Naive thymus-derived CD8-positive, alpha-beta T cell (primary cell): ENCODE data around the gene PLCG1. TPM values are rescaled to one million over a fixed set of nuclear protein-coding genes. Genes with fewer than 3 reads are reported as not detected.

Experiments used
- ATAC-seq, 2 donors: fragments of 150-1000 bp; cut with Tn5 transposase in 1 of 2; sonication (Bioruptor Pico), chemical (Tn5 transposase) in 1 of 2; 1 replicate in 1 of 2; 2 replicates in 1 of 2; pipeline ENCODE4 v1.10.0; 2021; ENCODE audit warnings: mild to moderate bottlenecking in 2 of 2, moderate library complexity in 2 of 2
- POLR2A ChIA-PET: fragments of 350-600 bp; sonication (Branson Sonifier 250); formaldehyde crosslinking; loops from one replicate; lab custom pipeline; 2021; ENCODE audit warnings: antibody characterized with exemption; lab: Charles Lee
- DNase-seq, 10 donors: peaks; one replicate each; pipeline versions ENCODE4 v3.0.0 to v3.0.0-alpha.2; 2020 to 2022
- H3K27ac Mint-ChIP-seq, 10 donors: one replicate each; pipeline ENCODE4 v1.8.0; 2020 to 2022; ENCODE audit warnings: mild to moderate bottlenecking in 10 of 10, mixed read lengths in 10 of 10, moderate library complexity in 4 of 10, inconsistent platforms in 1 of 10
- H3K27me3 Mint-ChIP-seq, 5 donors: one replicate each; pipeline ENCODE4 v1.8.0; 2021 to 2022; ENCODE audit warnings: mixed read lengths in 5 of 5
- H3K36me3 Mint-ChIP-seq, 3 donors: one replicate each; pipeline ENCODE4 v1.8.0; 2020 to 2022; ENCODE audit warnings: mixed read lengths in 3 of 3, mild to moderate bottlenecking in 2 of 3, inconsistent platforms in 1 of 3
- H3K4me1 Mint-ChIP-seq, 4 donors: one replicate each; pipeline ENCODE4 v1.8.0; 2021 to 2022; ENCODE audit warnings: mixed read lengths in 4 of 4
- H3K4me3 Mint-ChIP-seq, 10 donors: one replicate each; pipeline ENCODE4 v1.8.0; 2020 to 2022; ENCODE audit warnings: mild to moderate bottlenecking in 10 of 10, mixed read lengths in 10 of 10, moderate library complexity in 6 of 10, inconsistent platforms in 1 of 10
- H3K9me3 Mint-ChIP-seq, 9 donors: one replicate each; pipeline ENCODE4 v1.8.0; 2020 to 2022; ENCODE audit warnings: mixed read lengths in 9 of 9, mild to moderate bottlenecking in 3 of 9, inconsistent platforms in 1 of 9, moderate library complexity in 1 of 9
- polyA plus RNA-seq, 3 donors: library from polyadenylated mRNA; unstranded; fragments of 300-500 nt; fragmentation: Illumina TruSeq; gene quantifications; one replicate each; pipeline ENCODE4 v1.2.3, GENCODE V29; 2021
- total RNA-seq, 8 experiments: library from RNA in 2 of 8; stranded (reverse) in 2 of 8; gene quantifications; one replicate each; pipeline ENCODE4 v1.2.3 and lab custom pipeline; 2021 to 2026

The PLCG1 gene
- total and polyA plus RNA-seq, 5 experiments from 2014 or later: 37.4 to 393 (median 92.5) TPM

- H3K27ac Mint-ChIP-seq: no peak overlapping the region
- ATAC-seq (no peak), DNase-seq (no peak)
- POLR2A ChIA-PET: no interaction called here
- no peaks in the 10 kb centered on the region for H3K36me3 Mint-ChIP-seq
- peaks cover 6 to 19% (median 12%) of the 10 kb centered on the region in 4 donors for H3K4me1 Mint-ChIP-seq
- H3K27me3 Mint-ChIP-seq: no peaks in the 10 kb centered on the region
- no peaks in the 10 kb centered on the region for H3K9me3 Mint-ChIP-seq
- H3K4me3 Mint-ChIP-seq: no peak overlapping the region
These were observed 77.3 kb downstream of the PLCG1 start for GRCh38 chr20:41214666-41215065.

GRCh38 chr20:41217422-41217821 lies 80.1 kb downstream of the PLCG1 start:
- ATAC-seq: no peak
- H3K4me3 Mint-ChIP-seq: no peak overlapping the region
- peak overlapping the region in 3 of 10 donors; percentile 12 to 26 (median 17) for H3K27ac Mint-ChIP-seq
- POLR2A ChIA-PET: no interaction called here
- no peaks in the 10 kb centered on the region for H3K9me3 Mint-ChIP-seq
- H3K4me1 Mint-ChIP-seq: peaks cover 0 to 17% (median 6%) of the 10 kb centered on the region in 4 donors
- peaks cover 0 to 3% (median 0%) of the 10 kb centered on the region in 3 donors for H3K36me3 Mint-ChIP-seq
- no peak for DNase-seq
- peaks cover 0 to 2% (median 0%) of the 10 kb centered on the region in 5 donors for H3K27me3 Mint-ChIP-seq

GRCh38 chr20:41218466-41218865 lies 81.1 kb downstream of the PLCG1 start:
- H3K9me3 Mint-ChIP-seq: no peaks in the 10 kb centered on the region
- H3K4me1 Mint-ChIP-seq: peaks cover 0 to 9% (median 2%) of the 10 kb centered on the region in 4 donors
- no peak overlapping the region for H3K4me3 Mint-ChIP-seq
- POLR2A ChIA-PET: interaction anchor here (1.0 kb wide), 1 partner anchor 62 kb away, joined by 3 read pairs; no protein-coding TSS in a partner anchor
- peaks cover 0 to 2% (median 0%) of the 10 kb centered on the region in 5 donors for H3K27me3 Mint-ChIP-seq
- no peak overlapping the region for H3K27ac Mint-ChIP-seq
- ATAC-seq (no peak), DNase-seq (no peak)
- H3K36me3 Mint-ChIP-seq: peaks cover 0 to 3% (median 0%) of the 10 kb centered on the region in 3 donors

- H3K36me3 Mint-ChIP-seq: peaks cover 0 to 3% (median 0%) of the 10 kb centered on the region in 3 donors
- no peak overlapping the region for H3K4me3 Mint-ChIP-seq
- H3K27ac Mint-ChIP-seq: no peak overlapping the region
- ATAC-seq (no peak), DNase-seq (no peak)
- peaks cover 0 to 2% (median 0%) of the 10 kb centered on the region in 5 donors for H3K27me3 Mint-ChIP-seq
- POLR2A ChIA-PET: interaction anchor here (0.8 to 1.0 kb wide), 2 partner anchors 13 to 63 kb away, joined by 3 read pairs; no protein-coding TSS in a partner anchor
- H3K9me3 Mint-ChIP-seq: no peaks in the 10 kb centered on the region
- peaks cover 0 to 7% (median 2%) of the 10 kb centered on the region in 4 donors for H3K4me1 Mint-ChIP-seq
These were observed 82.5 kb downstream of the PLCG1 start for GRCh38 chr20:41219824-41220223.

- H3K4me3 Mint-ChIP-seq: no peak overlapping the region
- H3K4me1 Mint-ChIP-seq: peaks cover 0 to 7% (median 2%) of the 10 kb centered on the region in 4 donors
- ATAC-seq: no peak
- peaks cover 0 to 2% (median 0%) of the 10 kb centered on the region in 5 donors for H3K27me3 Mint-ChIP-seq
- H3K9me3 Mint-ChIP-seq: no peaks in the 10 kb centered on the region
- H3K36me3 Mint-ChIP-seq: peaks cover 0 to 3% (median 0%) of the 10 kb centered on the region in 3 donors
- POLR2A ChIA-PET: no interaction called here
- no peak for DNase-seq
- H3K27ac Mint-ChIP-seq: peak overlapping the region in 2 of 10 donors; percentile 38 to 48
These were observed 84.4 kb downstream of the PLCG1 start for GRCh38 chr20:41221614-41222218.

GRCh38 chr20:41222296-41222695 lies 85.0 kb downstream of the PLCG1 start:
- POLR2A ChIA-PET: no interaction called here
- H3K4me3 Mint-ChIP-seq: no peak overlapping the region
- ATAC-seq: no peak
- no peak for DNase-seq
- no peaks in the 10 kb centered on the region for H3K9me3 Mint-ChIP-seq
- H3K36me3 Mint-ChIP-seq: peaks cover 0 to 3% (median 0%) of the 10 kb centered on the region in 3 donors
- peaks cover 0 to 7% (median 2%) of the 10 kb centered on the region in 4 donors for H3K4me1 Mint-ChIP-seq
- H3K27me3 Mint-ChIP-seq: peaks cover 0 to 2% (median 0%) of the 10 kb centered on the region in 5 donors
- no peak overlapping the region for H3K27ac Mint-ChIP-seq

- peaks cover 0 to 7% (median 2%) of the 10 kb centered on the region in 4 donors for H3K4me1 Mint-ChIP-seq
- peak overlapping the region in 1 of 10 donors; percentile 45 for H3K27ac Mint-ChIP-seq
- peaks cover 0 to 2% (median 0%) of the 10 kb centered on the region in 5 donors for H3K27me3 Mint-ChIP-seq
- POLR2A ChIA-PET: no interaction called here
- H3K9me3 Mint-ChIP-seq: no peaks in the 10 kb centered on the region
- peaks cover 0 to 3% (median 0%) of the 10 kb centered on the region in 3 donors for H3K36me3 Mint-ChIP-seq
- no peak for DNase-seq
- H3K4me3 Mint-ChIP-seq: no peak overlapping the region
- no peak for ATAC-seq
These were observed 85.4 kb downstream of the PLCG1 start for GRCh38 chr20:41222703-41223102.

- H3K27me3 Mint-ChIP-seq: peaks cover 0 to 2% (median 0%) of the 10 kb centered on the region in 5 donors
- no peaks in the 10 kb centered on the region for H3K9me3 Mint-ChIP-seq
- H3K36me3 Mint-ChIP-seq: peaks cover 0 to 3% (median 0%) of the 10 kb centered on the region in 3 donors
- POLR2A ChIA-PET: no interaction called here
- peak overlapping the region in 1 of 10 donors; percentile 45 for H3K27ac Mint-ChIP-seq
- H3K4me1 Mint-ChIP-seq: peaks cover 0 to 7% (median 3%) of the 10 kb centered on the region in 4 donors
- ATAC-seq: no peak
- H3K4me3 Mint-ChIP-seq: no peak overlapping the region
- DNase-seq: no peak
These were observed 85.8 kb downstream of the PLCG1 start for GRCh38 chr20:41223112-41223511.

GRCh38 chr20:41224281-41224680 lies 86.9 kb downstream of the PLCG1 start:
- Mint-ChIP-seq H3K9me3 (no peaks in the 10 kb centered on the region), H3K4me3 (no peak overlapping the region), H3K4me1 (peaks cover 0 to 7% (median 5%) of the 10 kb centered on the region in 4 donors), H3K36me3 (peaks cover 0 to 3% (median 0%) of the 10 kb centered on the region in 3 donors), H3K27ac (no peak overlapping the region), H3K27me3 (peaks cover 0 to 2% (median 0%) of the 10 kb centered on the region in 5 donors)
- DNase-seq (no peak), ATAC-seq (no peak)
- POLR2A ChIA-PET: interaction anchor here (0.6 kb wide), 1 partner anchor 22 kb away, joined by 3 read pairs; no protein-coding TSS in a partner anchor

GRCh38 chr20:41225091-41225490 lies 87.7 kb downstream of the PLCG1 start:
- Mint-ChIP-seq H3K36me3 (peaks cover 0 to under 1% (median 0%) of the 10 kb centered on the region in 3 donors), H3K4me1 (peaks cover 0 to 7% (median 5%) of the 10 kb centered on the region in 4 donors), H3K27ac (no peak overlapping the region), H3K9me3 (no peaks in the 10 kb centered on the region), H3K4me3 (no peak overlapping the region), H3K27me3 (peaks cover 0 to 2% (median 0%) of the 10 kb centered on the region in 5 donors)
- POLR2A ChIA-PET: no interaction called here
- DNase-seq (no peak), ATAC-seq (no peak)

GRCh38 chr20:41226426-41226825 lies 89.1 kb downstream of the PLCG1 start:
- Mint-ChIP-seq H3K27me3 (peaks cover 0 to 2% (median 0%) of the 10 kb centered on the region in 5 donors), H3K9me3 (no peaks in the 10 kb centered on the region), H3K27ac (peak overlapping the region in 2 of 10 donors; percentile 20 to 47), H3K36me3 (no peaks in the 10 kb centered on the region), H3K4me1 (peaks cover 4 to 15% (median 8%) of the 10 kb centered on the region in 4 donors), H3K4me3 (no peak overlapping the region)
- DNase-seq (no peak), ATAC-seq (no peak)
- POLR2A ChIA-PET: no interaction called here
